ENCODE data around the gene CEP83. TPM values are rescaled to one million over a fixed set of nuclear protein-coding genes. Genes with fewer than 3 reads are reported as not detected.
A peak's percentile ranks its signal among the peaks of the same experiment; 100 is the strongest.

CEP83 gene
- total and polyA plus RNA-seq, 7 donors = 3.4 to 8.4 (median 6.5) TPM

DNA sequence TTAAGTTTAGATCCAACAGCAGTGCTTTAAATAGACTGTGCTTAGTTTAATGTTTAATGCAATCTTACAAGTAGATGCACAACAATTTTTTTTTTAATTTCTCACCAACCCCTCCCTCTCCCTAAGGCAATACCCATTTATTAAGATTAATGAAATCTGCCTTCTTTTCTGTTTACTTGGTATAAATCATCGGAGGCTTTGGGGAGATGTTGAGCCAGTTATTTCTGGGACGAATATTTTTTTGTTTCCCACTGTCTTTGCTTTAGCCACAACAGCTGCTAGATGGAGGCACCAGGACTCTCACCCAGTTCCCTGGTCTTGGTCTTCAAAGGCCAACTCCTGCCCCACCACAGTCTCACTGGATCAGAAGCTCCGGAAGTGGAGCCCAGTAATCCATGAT, 197.9 kb downstream of the CEP83 start:
- intact Hi-C loops (cut with DNase I) = no loop called here
- Histone ChIP-seq H3K27me3 (ENCODE audit: insufficient read depth in 3 of 3, low read length in 2 of 3) (no peaks in the 10 kb centered on the region), H3K4me3 (peak overlapping the region; percentile 73), H3K9me3 (no peaks in the 10 kb centered on the region), H3K36me3 (ENCODE audit: insufficient read depth in 1 of 2, low read depth in 1 of 2) (no peaks in the 10 kb centered on the region), H3K27ac (peak overlapping the region; percentile 82), H3K4me1 (peaks cover 37% of the 10 kb centered on the region)
- ATAC-seq (peak in 1 of 4 donors; percentile 8), DNase-seq (no peak)
- 17 to 41% (median 23%) methylated on average over 3 of the region's 3 CpGs for WGBS, 3 donors
- TF ChIP-seq, protein P1, sequence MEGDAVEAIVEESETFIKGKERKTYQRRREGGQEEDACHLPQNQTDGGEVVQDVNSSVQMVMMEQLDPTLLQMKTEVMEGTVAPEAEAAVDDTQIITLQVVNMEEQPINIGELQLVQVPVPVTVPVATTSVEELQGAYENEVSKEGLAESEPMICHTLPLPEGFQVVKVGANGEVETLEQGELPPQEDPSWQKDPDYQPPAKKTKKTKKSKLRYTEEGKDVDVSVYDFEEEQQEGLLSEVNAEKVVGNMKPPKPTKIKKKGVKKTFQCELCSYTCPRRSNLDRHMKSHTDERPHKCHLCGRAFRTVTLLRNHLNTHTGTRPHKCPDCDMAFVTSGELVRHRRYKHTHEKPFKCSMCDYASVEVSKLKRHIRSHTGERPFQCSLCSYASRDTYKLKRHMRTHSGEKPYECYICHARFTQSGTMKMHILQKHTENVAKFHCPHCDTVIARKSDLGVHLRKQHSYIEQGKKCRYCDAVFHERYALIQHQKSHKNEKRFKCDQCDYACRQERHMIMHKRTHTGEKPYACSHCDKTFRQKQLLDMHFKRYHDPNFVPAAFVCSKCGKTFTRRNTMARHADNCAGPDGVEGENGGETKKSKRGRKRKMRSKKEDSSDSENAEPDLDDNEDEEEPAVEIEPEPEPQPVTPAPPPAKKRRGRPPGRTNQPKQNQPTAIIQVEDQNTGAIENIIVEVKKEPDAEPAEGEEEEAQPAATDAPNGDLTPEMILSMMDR (IDR thresholded peaks at IDR 0.05) = no peak

DNA sequence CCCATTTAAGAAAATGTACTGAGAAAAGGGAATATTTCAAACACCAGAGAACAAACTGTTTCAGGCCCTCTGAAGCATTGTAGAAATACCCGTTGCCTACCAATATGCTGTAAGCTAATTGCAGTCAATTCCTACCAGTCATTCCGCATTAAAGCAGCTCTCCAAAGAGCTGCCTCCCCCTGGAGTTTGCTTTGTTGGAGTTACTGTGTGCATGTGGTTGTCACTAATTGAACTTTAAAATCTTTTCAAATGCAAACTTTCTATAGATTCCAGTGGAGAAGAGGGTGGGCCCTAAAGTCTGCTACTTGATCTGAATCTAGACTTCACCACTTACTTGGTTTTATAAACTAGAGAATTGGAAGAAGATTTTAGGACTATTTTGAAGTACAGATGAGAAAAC, 198.5 kb downstream of the CEP83 start:
- peak in 1 of 4 donors; percentile 9 for ATAC-seq
- DNase-seq = no peak
- TF ChIP-seq, protein P1 (IDR thresholded peaks at IDR 0.05) = no peak
- 46 to 63% (median 49%) methylated on average over 2 of the region's 2 CpGs for WGBS, 3 donors
- Histone ChIP-seq H3K27me3 (ENCODE audit: insufficient read depth in 3 of 3, low read length in 2 of 3) (no peaks in the 10 kb centered on the region), H3K9me3 (no peaks in the 10 kb centered on the region), H3K4me1 (peaks cover 31% of the 10 kb centered on the region), H3K4me3 (peak overlapping the region; percentile 73), H3K36me3 (ENCODE audit: insufficient read depth in 1 of 2, low read depth in 1 of 2) (no peaks in the 10 kb centered on the region), H3K27ac (peak overlapping the region; percentile 82)
- intact Hi-C loops (cut with DNase I) = no loop called here

DNA sequence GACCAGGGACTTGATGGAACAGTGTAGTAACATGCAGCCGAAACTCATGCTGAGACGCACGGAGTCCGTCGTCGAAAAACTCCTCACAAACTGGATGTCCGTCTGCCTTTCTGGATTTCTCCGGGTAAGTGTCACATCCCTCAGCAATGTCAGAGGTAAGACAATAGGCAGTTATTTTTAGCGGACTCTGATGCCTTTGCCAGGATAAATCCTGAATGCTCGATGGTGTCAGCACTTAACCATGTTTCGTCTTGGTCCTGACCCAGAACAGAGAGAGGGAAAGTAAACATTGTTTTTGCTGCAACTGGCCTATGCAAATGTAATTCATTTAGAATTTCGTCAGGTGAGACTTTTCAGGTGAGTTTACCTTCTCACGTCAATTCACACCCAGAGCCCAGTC, 198.9 kb downstream of the CEP83 start:
- H3K27me3 ChIP-seq (ENCODE audit: insufficient read depth in 3 of 3, low read length in 2 of 3) = no peaks in the 10 kb centered on the region
- intact Hi-C loops (cut with DNase I) = no loop called here
- H3K4me1 ChIP-seq = peaks cover 28% of the 10 kb centered on the region
- no peaks in the 10 kb centered on the region for H3K36me3 ChIP-seq (ENCODE audit: insufficient read depth in 1 of 2, low read depth in 1 of 2)
- H3K9me3 ChIP-seq = no peaks in the 10 kb centered on the region
- H3K4me3 ChIP-seq = peak overlapping the region; percentile 73
- WGBS, 3 donors = 38 to 50% (median 45%) methylated on average over 13 of the region's 13 CpGs
- peak overlapping the region; percentile 82 for H3K27ac ChIP-seq
- ATAC-seq (peak; percentile 83 to 88 (median 86)), DNase-seq (no peak)
- TF ChIP-seq, protein P1 (IDR thresholded peaks at IDR 0.05) = no peak

DNA sequence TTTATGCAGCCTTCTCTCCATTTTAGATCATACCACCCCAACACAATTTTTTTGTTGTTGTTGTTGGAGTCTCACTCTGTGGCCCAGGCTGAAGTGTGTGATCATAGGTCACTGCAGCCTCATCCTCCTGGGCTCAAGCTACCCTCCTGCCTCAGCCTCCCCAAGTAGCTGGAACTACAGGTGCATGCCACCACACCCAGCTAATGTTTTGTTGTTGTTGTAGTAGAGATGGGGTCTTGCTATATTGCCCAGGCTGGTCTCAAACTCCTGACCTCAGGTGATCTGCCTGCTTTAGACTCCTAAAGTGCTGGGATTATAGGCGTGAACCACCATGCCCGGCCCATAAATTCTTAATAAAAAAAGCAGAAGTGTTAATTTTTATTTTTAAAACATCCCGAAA, 199.7 kb downstream of the CEP83 start:
- Histone ChIP-seq H3K4me3 (no peak overlapping the region), H3K4me1 (peaks cover 26% of the 10 kb centered on the region), H3K27ac (peak overlapping the region; percentile 82), H3K36me3 (ENCODE audit: insufficient read depth in 1 of 2, low read depth in 1 of 2) (no peaks in the 10 kb centered on the region), H3K27me3 (ENCODE audit: insufficient read depth in 3 of 3, low read length in 2 of 3) (no peaks in the 10 kb centered on the region), H3K9me3 (no peaks in the 10 kb centered on the region)
- intact Hi-C loops (cut with DNase I) = no loop called here
- 80 to 97% (median 82%) methylated on average over 3 of the region's 3 CpGs for WGBS, 3 donors
- TF ChIP-seq, protein P1 (IDR thresholded peaks at IDR 0.05) = no peak
- ATAC-seq = no peak
- no peak for DNase-seq

DNA sequence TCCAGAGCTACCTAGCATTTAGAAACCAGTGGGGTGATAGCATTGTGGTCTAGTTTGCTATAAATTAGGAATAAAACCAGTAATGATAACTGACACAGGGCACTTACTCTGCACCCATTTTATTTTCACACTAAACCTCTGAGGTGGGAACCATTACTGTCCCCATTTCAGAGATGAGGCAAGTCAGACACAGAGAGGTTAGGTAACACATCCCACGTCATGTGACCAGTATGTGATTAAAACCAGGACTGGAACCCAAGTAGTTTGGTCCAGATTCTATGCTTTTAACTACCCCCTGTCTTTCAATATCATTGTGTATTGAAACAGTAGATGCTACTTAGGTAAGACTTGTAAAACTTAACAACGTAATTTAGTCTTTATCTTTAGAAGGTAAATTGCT, 201.1 kb downstream of the CEP83 start:
- no peak overlapping the region for H3K27ac ChIP-seq
- no peak overlapping the region for H3K4me3 ChIP-seq
- TF ChIP-seq, protein P1 (IDR thresholded peaks at IDR 0.05) = no peak
- intact Hi-C loops (cut with DNase I) = no loop called here
- H3K27me3 ChIP-seq (ENCODE audit: insufficient read depth in 3 of 3, low read length in 2 of 3) = no peaks in the 10 kb centered on the region
- no peak for ATAC-seq
- no peak for DNase-seq
- H3K36me3 ChIP-seq (ENCODE audit: insufficient read depth in 1 of 2, low read depth in 1 of 2) = no peaks in the 10 kb centered on the region
- no peaks in the 10 kb centered on the region for H3K9me3 ChIP-seq
- peaks cover 22% of the 10 kb centered on the region for H3K4me1 ChIP-seq
- 95% methylated on average over 2 of the region's 2 CpGs for WGBS, 3 donors

Measured in psoas muscle (tissue), 8 donors.